A673 (cell line): Measurements from ENCODE around the gene ERO1B.

Source experiments
- EZH2 ChIP-seq: fragments of 200-600 bp; sonication (generic); IDR thresholded peaks from 2 replicates; pipeline ENCODE4 v1.6.1; 2017; ENCODE audit warnings: borderline replicate concordance, low read depth, mild to moderate bottlenecking, mixed read lengths, antibody characterized with exemption, low read length; ENCODE audit not compliant: poor library complexity, severe bottlenecking
- TF ChIP-seq, protein P1 (sequence below): fragments of 300-800, 200-600 bp; sonication (generic); conservative IDR thresholded peaks from 2 replicates; pipeline ENCODE4 v1.5.1; 2017; ENCODE audit warnings: low read depth, mild to moderate bottlenecking, antibody characterized with exemption, low read length, moderate library complexity, mixed read lengths

DNA sequence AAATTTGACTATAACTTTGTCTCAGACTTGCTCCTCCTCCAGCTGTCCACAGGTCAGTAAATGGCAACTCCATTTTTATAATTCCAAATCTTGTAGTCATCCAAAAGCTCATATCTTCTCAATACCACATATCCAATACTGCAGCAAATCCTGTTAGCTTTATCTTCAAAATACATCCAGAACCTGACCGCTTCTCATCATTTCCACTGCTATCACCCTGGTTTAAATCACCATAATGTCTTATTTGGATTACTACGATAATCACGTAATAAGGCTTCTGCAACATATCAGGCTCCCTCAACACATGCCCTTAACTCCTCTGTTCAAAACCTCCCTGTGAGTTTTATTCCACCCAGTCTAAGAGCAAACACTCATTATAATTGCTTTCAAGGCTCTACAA is 34.5 kb downstream of the ERO1B start:
- TF ChIP-seq, protein P1, sequence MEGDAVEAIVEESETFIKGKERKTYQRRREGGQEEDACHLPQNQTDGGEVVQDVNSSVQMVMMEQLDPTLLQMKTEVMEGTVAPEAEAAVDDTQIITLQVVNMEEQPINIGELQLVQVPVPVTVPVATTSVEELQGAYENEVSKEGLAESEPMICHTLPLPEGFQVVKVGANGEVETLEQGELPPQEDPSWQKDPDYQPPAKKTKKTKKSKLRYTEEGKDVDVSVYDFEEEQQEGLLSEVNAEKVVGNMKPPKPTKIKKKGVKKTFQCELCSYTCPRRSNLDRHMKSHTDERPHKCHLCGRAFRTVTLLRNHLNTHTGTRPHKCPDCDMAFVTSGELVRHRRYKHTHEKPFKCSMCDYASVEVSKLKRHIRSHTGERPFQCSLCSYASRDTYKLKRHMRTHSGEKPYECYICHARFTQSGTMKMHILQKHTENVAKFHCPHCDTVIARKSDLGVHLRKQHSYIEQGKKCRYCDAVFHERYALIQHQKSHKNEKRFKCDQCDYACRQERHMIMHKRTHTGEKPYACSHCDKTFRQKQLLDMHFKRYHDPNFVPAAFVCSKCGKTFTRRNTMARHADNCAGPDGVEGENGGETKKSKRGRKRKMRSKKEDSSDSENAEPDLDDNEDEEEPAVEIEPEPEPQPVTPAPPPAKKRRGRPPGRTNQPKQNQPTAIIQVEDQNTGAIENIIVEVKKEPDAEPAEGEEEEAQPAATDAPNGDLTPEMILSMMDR = no peak
- no peak for TF ChIP-seq EZH2
